ENCODE data around the gene GPD2. TPM values are rescaled to one million over a fixed set of nuclear protein-coding genes. Genes with fewer than 3 reads are reported as not detected.

Gene GPD2
- total and polyA plus RNA-seq, 2 of the 8 experiments (the other 6 are each of a cell fraction or from before 2014, with no cell fraction given), result 8.4 to 43.1 TPM

GRCh38 chr2:156483741-156484173 lies 47.6 kb downstream of the GPD2 start:
- no peak overlapping the region for H3K4me2 ChIP-seq (ENCODE audit: insufficient read depth in 1 of 2, low read depth in 2 of 2, low read length in 2 of 2)
- H2BK20ac ChIP-seq (ENCODE audit: low read length), result no peak overlapping the region
- H4K8ac ChIP-seq (ENCODE audit: extremely low read depth, insufficient read depth, low read length), result no peak overlapping the region
- H3K36me3 ChIP-seq (ENCODE audit: control insufficient read depth in 2 of 4, insufficient read depth in 4 of 4, low read length in 3 of 4), result no peaks in the 10 kb centered on the region
- H2BK120ac ChIP-seq (replicated peaks; ENCODE audit: low read depth, low read length), result no peak overlapping the region
- H3K9me3 ChIP-seq (ENCODE audit: insufficient read depth in 2 of 2, low read depth in 1 of 2, low read length in 1 of 2), result no peaks in the 10 kb centered on the region
- ChIA-PET CTCF (ENCODE audit: partially characterized antibody) (no interaction called here), POLR2A (ENCODE audit: partially characterized antibody) (interaction anchor here (0.6 kb wide), 1 partner anchor 43 kb away, joined by 3 read pairs; no protein-coding TSS in a partner anchor)
- H2BK12ac ChIP-seq (ENCODE audit: low read depth, low read length), result no peak overlapping the region
- H3K4me3 ChIP-seq (ENCODE audit: extremely low read depth in 1 of 4, insufficient read depth in 2 of 4, low read depth in 3 of 4, low read length in 4 of 4), result no peak overlapping the region
- no peak overlapping the region for H2BK5ac ChIP-seq (ENCODE audit: low read depth, low read length)
- WGBS, 2 experiments (ENCODE audit: extremely low coverage in 1 of 2, insufficient coverage in 1 of 2, insufficient read length in 1 of 2, insufficient replicate concordance in 2 of 2, low coverage in 1 of 2, low lambda C conversion rate in 2 of 2, missing lambda C conversion rate in 1 of 2), result 87% methylated on average over 3 of the region's 3 CpGs; no CpG with 5 or more reads in 1 of the 2 experiments
- H2AFZ ChIP-seq (ENCODE audit: low read length), result no peak overlapping the region
- no peak overlapping the region for H3K56ac ChIP-seq (replicated peaks; ENCODE audit: insufficient read length, low read depth, low read length)
- H2BK15ac ChIP-seq (ENCODE audit: low read length), result no peak overlapping the region
- peaks cover 0 to 1% (median 0%) of the 10 kb centered on the region in 4 experiments; a peak in 1 of 7 replicates for H3K27me3 ChIP-seq (replicated peaks in 1 of 4; ENCODE audit: control insufficient read depth in 3 of 4, extremely low read depth in 1 of 4, insufficient read depth in 3 of 4, low read length in 3 of 4)
- no peaks in the 10 kb centered on the region; a peak in 1 of 7 replicates for H3K4me1 ChIP-seq (replicated peaks in 1 of 4; ENCODE audit: control insufficient read depth in 3 of 4, insufficient read depth in 4 of 4, low read length in 3 of 4)
- no peaks in the 10 kb centered on the region for H3K79me1 ChIP-seq (ENCODE audit: low read depth, low read length)
- no peaks in the 10 kb centered on the region for H3K23me2 ChIP-seq (ENCODE audit: low read depth, low read length)
- H4K5ac ChIP-seq (ENCODE audit: insufficient read length, low read depth, low read length), result no peak overlapping the region
- H4K91ac ChIP-seq (replicated peaks; ENCODE audit: insufficient read length, low read length), result no peak overlapping the region
- no peak overlapping the region for H3K18ac ChIP-seq (ENCODE audit: extremely low read depth, low read length)
- FAIRE-seq, result no peak
- no peak overlapping the region for H2AK5ac ChIP-seq (ENCODE audit: low read depth, low read length)
- H3K23ac ChIP-seq (ENCODE audit: insufficient read length), result no peak overlapping the region
- no peak overlapping the region for H3K9ac ChIP-seq (replicated peaks in 1 of 4; ENCODE audit: extremely low read depth in 1 of 4, low read depth in 3 of 4, low read length in 3 of 4)
- DNase-seq (ENCODE audit: low read depth in 1 of 2, low spot score in 2 of 2), result no peak
- no peaks in the 10 kb centered on the region for H3K79me2 ChIP-seq (ENCODE audit: control insufficient read depth in 1 of 2, insufficient read depth in 2 of 2, low read length in 2 of 2)
- no peak overlapping the region for H3K27ac ChIP-seq (ENCODE audit: low read depth, low read length)
- H3K14ac ChIP-seq (ENCODE audit: insufficient read length), result no peak overlapping the region
- no peak overlapping the region for H3K4ac ChIP-seq (replicated peaks; ENCODE audit: insufficient read length, low read depth, low read length)
- no peaks in the 10 kb centered on the region for H4K20me1 ChIP-seq (replicated peaks in 1 of 2; ENCODE audit: control insufficient read depth in 1 of 2, insufficient read depth in 2 of 2, low read length in 2 of 2)
- no peak for TF ChIP-seq SIRT6 (IDR thresholded peaks at IDR 0.05; ENCODE audit: low read length)
- no peak for TF ChIP-seq SUZ12 (IDR thresholded peaks at IDR 0.05; ENCODE audit: low read length)
- TF ChIP-seq BRCA1 (IDR thresholded peaks at IDR 0.05; ENCODE audit: low read depth, low read length), result no peak

Data from H1 (cell line).